GM12865 (cell line): ENCODE measurements around the gene C17orf113.

Source experiments
- DNase-seq: peaks from one replicate; pipeline ENCODE4 v3.0.0; 2010; ENCODE audit warnings: low read depth
- H3K4me3 ChIP-seq: 2 replicates; pipeline ENCODE4 v1.5.1; 2011; ENCODE audit warnings: mild to moderate bottlenecking, low read depth, low read length, control low read depth
- CTCF ChIP-seq: IDR thresholded peaks from 2 replicates; pipeline ENCODE4 v1.5.1; 2011; ENCODE audit warnings: low read length, control low read depth, low read depth, inconsistent platforms; ENCODE audit not compliant: insufficient read depth; ENCODE audit errors: missing control alignments

The C17orf113 gene

GRCh38 chr17:42050393-42051012 is at the start of gene C17orf113:
TSS of gene C17orf113 (minus strand) at chr17:42050601. CDS start at chr17:42043376, 7,225 bp downstream.
- peak; percentile 40 for TF ChIP-seq CTCF
- H3K4me3 ChIP-seq = peak within 1 kb of the TSS; percentile 49
- DNase-seq = peak; percentile 53

GRCh38 chr17:42098730-42099399 is 48.5 kb upstream of the C17orf113 start:
- no peak for TF ChIP-seq CTCF
- DNase-seq = no peak
- no peak overlapping the region for H3K4me3 ChIP-seq

- no peak for DNase-seq
- H3K4me3 ChIP-seq = no peak within 1 kb of the TSS; the same call in 1 of the 2 replicates
- TF ChIP-seq CTCF = no peak
Measured at GRCh38 chr17:42097691-42098631, 47.6 kb upstream of the C17orf113 start, which contains the start of gene ZNF385C. TSS of gene ZNF385C (minus strand) at chr17:42098473. CDS start at chr17:42063056, 35,417 bp downstream.

GRCh38 chr17:42096360-42097111 is 46.1 kb upstream of the C17orf113 start:
- TF ChIP-seq CTCF = no peak
- DNase-seq = no peak

GRCh38 chr17:42094375-42095069 is 44.1 kb upstream of the C17orf113 start:
- no peak for TF ChIP-seq CTCF
- no peak for DNase-seq

More at GRCh38 chr17:42096360-42097111, 46.1 kb upstream of the C17orf113 start:
- H3K4me3 ChIP-seq = no peak overlapping the region

More at GRCh38 chr17:42094375-42095069, 44.1 kb upstream of the C17orf113 start:
- no peak overlapping the region for H3K4me3 ChIP-seq
